GM21390 (cell line): ENCODE results near the gene JKAMP.
"Not testable (repeated sequence)": the region's sequence is repeated elsewhere in the genome, so short reads cannot be mapped to it uniquely, and the experiment has no call there.

Experiments
- ATAC-seq: cut with Tn5 transposase; IDR thresholded peaks from one replicate; pipeline ENCODE4 v1.9.1; 2021; ENCODE audit not compliant: unreplicated experiment

JKAMP gene

GRCh38 chr14:59483819-59484638, at the start of gene JKAMP, which contains the start of gene L3HYPDH:
TSS of gene JKAMP (plus strand) at chr14:59484517. CDS start at chr14:59484590, 73 bp downstream.
TSS of gene L3HYPDH (minus strand) at chr14:59484408. CDS start at chr14:59484316, 92 bp downstream.
- ATAC-seq, result peak; percentile 87

GRCh38 chr14:59435101-59435500, 49.2 kb upstream of the JKAMP start:
- ATAC-seq, result no peak

- no peak for ATAC-seq
Measured at GRCh38 chr14:59435987-59436386, 48.3 kb upstream of the JKAMP start.

GRCh38 chr14:59438195-59438647, 46.1 kb upstream of the JKAMP start:
- ATAC-seq, result no peak

- ATAC-seq, result no peak
Measured at GRCh38 chr14:59439256-59439965, 44.9 kb upstream of the JKAMP start.

- not testable (repeated sequence) for ATAC-seq
Measured at GRCh38 chr14:59448673-59449072, 35.6 kb upstream of the JKAMP start.

- ATAC-seq, result no peak
Measured at GRCh38 chr14:59450716-59451115, 33.6 kb upstream of the JKAMP start.

GRCh38 chr14:59451849-59452248, 32.5 kb upstream of the JKAMP start:
- no peak for ATAC-seq

GRCh38 chr14:59454139-59454538, 30.2 kb upstream of the JKAMP start:
- ATAC-seq, result no peak

GRCh38 chr14:59455411-59455810, 28.9 kb upstream of the JKAMP start:
- no peak for ATAC-seq

GRCh38 chr14:59458486-59458885, 25.8 kb upstream of the JKAMP start:
- no peak for ATAC-seq

- ATAC-seq, result no peak
Measured at GRCh38 chr14:59460378-59460777, 23.9 kb upstream of the JKAMP start.

GRCh38 chr14:59461891-59462290, 22.4 kb upstream of the JKAMP start:
- no peak for ATAC-seq

GRCh38 chr14:59463787-59464485, 20.4 kb upstream of the JKAMP start:
- no peak for ATAC-seq

- ATAC-seq, result peak; percentile 65
Measured at GRCh38 chr14:59464486-59465315, 19.6 kb upstream of the JKAMP start.

- peak; percentile 31 for ATAC-seq
Measured at GRCh38 chr14:59465316-59466135, 18.8 kb upstream of the JKAMP start, which contains the start of gene GPR135. TSS of gene GPR135 (minus strand) at chr14:59465380. CDS start at chr14:59465226, 154 bp downstream.

- no peak for ATAC-seq
Measured at GRCh38 chr14:59474172-59474571, 10.1 kb upstream of the JKAMP start.

GRCh38 chr14:59475709-59476108, 8.6 kb upstream of the JKAMP start:
- no peak for ATAC-seq

GRCh38 chr14:59478540-59478939, 5.8 kb upstream of the JKAMP start:
- ATAC-seq, result no peak

- no peak for ATAC-seq
Measured at GRCh38 chr14:59480166-59480565, 4.2 kb upstream of the JKAMP start.
